Mesodermal cell (in vitro differentiated cells): ENCODE data around the gene SSTR5.

Experiments
- H3K27ac ChIP-seq: 2 replicates; pipeline ENCODE4 v1.7.0; 2013; ENCODE audit warnings: mild to moderate bottlenecking, low read depth, low read length, moderate library complexity; ENCODE audit not compliant: severe bottlenecking
- H3K36me3 ChIP-seq: 2 replicates; pipeline ENCODE4 v1.7.1; 2013; ENCODE audit warnings: mild to moderate bottlenecking, low read length, moderate library complexity; ENCODE audit not compliant: control insufficient read depth, insufficient read depth
- H3K4me1 ChIP-seq: one replicate; pipeline ENCODE4 v1.7.1; 2013; ENCODE audit warnings: mild to moderate bottlenecking, low read length; ENCODE audit not compliant: insufficient read depth, control insufficient read depth, poor library complexity, severe bottlenecking
- H3K4me3 ChIP-seq: 2 replicates; pipeline ENCODE4 v1.7.0; 2013; ENCODE audit warnings: low read length, control low read depth, mild to moderate bottlenecking; ENCODE audit not compliant: insufficient read depth, poor library complexity, severe bottlenecking; ENCODE audit errors: extremely low read depth
- H3K9me3 ChIP-seq: 2 replicates; pipeline ENCODE4 v1.7.1; 2013; ENCODE audit warnings: mild to moderate bottlenecking, low read length, moderate library complexity; ENCODE audit not compliant: control insufficient read depth
- WGBS, 2 experiments: methylation state at CpG; one replicate each; pipeline ENCODE4 v1.1.5; 2013; ENCODE audit warnings: missing lambda C conversion rate in 2 of 2; ENCODE audit not compliant: insufficient coverage in 2 of 2; 5-methylcytosine and 5-hydroxymethylcytosine counted together

The SSTR5 gene

GRCh38 chr16:1127971-1128715 lies 55.6 kb downstream of the SSTR5 start:
- H3K4me1 ChIP-seq = peaks cover 3% of the 10 kb centered on the region
- no peaks in the 10 kb centered on the region for H3K9me3 ChIP-seq
- H3K4me3 ChIP-seq = no peak overlapping the region
- H3K27ac ChIP-seq = no peak overlapping the region
- no peaks in the 10 kb centered on the region for H3K36me3 ChIP-seq
- 89 to 93% methylated on average over 23 to 29 of the region's 31 CpGs for WGBS, 2 experiments

- no peak overlapping the region for H3K27ac ChIP-seq
- H3K4me1 ChIP-seq = peaks cover 3% of the 10 kb centered on the region
- no peaks in the 10 kb centered on the region for H3K36me3 ChIP-seq
- no peaks in the 10 kb centered on the region for H3K9me3 ChIP-seq
- 93 to 95% methylated on average over 42 to 48 of the region's 48 CpGs for WGBS, 2 experiments
- H3K4me3 ChIP-seq = no peak overlapping the region
Observed at GRCh38 chr16:1129106-1129960, 56.8 kb downstream of the SSTR5 start.

GRCh38 chr16:1130382-1130781 lies 57.8 kb downstream of the SSTR5 start:
- H3K4me3 ChIP-seq = no peak overlapping the region
- H3K36me3 ChIP-seq = no peaks in the 10 kb centered on the region
- peaks cover 3% of the 10 kb centered on the region for H3K4me1 ChIP-seq
- H3K9me3 ChIP-seq = no peaks in the 10 kb centered on the region
- WGBS, 2 experiments = 85 to 93% methylated on average over 6 to 8 of the region's 8 CpGs
- H3K27ac ChIP-seq = no peak overlapping the region
